H1 (cell line): ENCODE results near the gene GIPR. TPM values are rescaled to one million over a fixed set of nuclear protein-coding genes. Genes with fewer than 3 reads are reported as not detected.

Source experiments
- ASH2L ChIP-seq: fragments of 200-600, 300-600 bp; sonication (generic); IDR thresholded peaks from one replicate; pipeline ENCODE4 v1.7.1; 2017; ENCODE audit warnings: low read length
- CREB1 ChIP-seq: IDR thresholded peaks from 2 replicates; pipeline ENCODE4 v1.6.1; 2012; ENCODE audit warnings: inconsistent platforms
- CTCF ChIP-seq, 3 experiments: IDR thresholded peaks; 1 replicate in 2 of 3; 2 replicates in 1 of 3; pipeline versions ENCODE4 v1.5.1 to v1.6.1; 2011; ENCODE audit warnings: low read length in 3 of 3, mild to moderate bottlenecking in 3 of 3, inconsistent platforms in 2 of 3, low read depth in 1 of 3, moderate library complexity in 1 of 3; ENCODE audit not compliant: insufficient read depth in 1 of 3; ENCODE audit errors: control extremely low read depth in 1 of 3
- GABPA ChIP-seq: IDR thresholded peaks from 2 replicates; pipeline ENCODE4 v1.6.1; 2011; ENCODE audit warnings: mild to moderate bottlenecking, low read length, moderate library complexity, borderline replicate concordance; ENCODE audit not compliant: insufficient read depth
- HDAC2 ChIP-seq, 2 experiments: fragments of 300-600 bp in 1 of 2; sonication (generic) in 1 of 2; IDR thresholded peaks; 2 replicates each; pipeline ENCODE4 v1.6.1; 2011 to 2012; ENCODE audit warnings: low read depth in 2 of 2, low read length in 2 of 2, mild to moderate bottlenecking in 2 of 2, moderate library complexity in 2 of 2, borderline replicate concordance in 1 of 2, inconsistent platforms in 1 of 2
- JUN ChIP-seq: IDR thresholded peaks from 2 replicates; pipeline ENCODE4 v1.6.1; 2011; ENCODE audit warnings: low read depth, mild to moderate bottlenecking, improper control_type of control experiment, low read length
- KDM1A ChIP-seq: fragments of 200-600, 300-600 bp; sonication (generic); IDR thresholded peaks from 2 replicates; pipeline ENCODE4 v1.7.1; 2016; ENCODE audit warnings: mild to moderate bottlenecking, low read length, borderline replicate concordance
- KDM4A ChIP-seq: IDR thresholded peaks from one replicate; pipeline ENCODE4 v1.7.1; 2012; ENCODE audit warnings: low read depth, mild to moderate bottlenecking, moderate library complexity, low read length, inconsistent platforms; ENCODE audit not compliant: severe bottlenecking
- KDM5A ChIP-seq: fragments of 200-600 bp; IDR thresholded peaks from 2 replicates; pipeline ENCODE4 v1.7.1; 2012; ENCODE audit warnings: mild to moderate bottlenecking, low read length, inconsistent platforms, mixed read lengths
- MAX ChIP-seq: IDR thresholded peaks from 2 replicates; pipeline ENCODE4 v1.6.1; 2012; ENCODE audit warnings: inconsistent platforms
- NANOG ChIP-seq: IDR thresholded peaks from 2 replicates; pipeline ENCODE4 v1.6.1; 2011; ENCODE audit warnings: low read length, low read depth, mild to moderate bottlenecking, inconsistent platforms; ENCODE audit not compliant: insufficient read depth, poor library complexity, severe bottlenecking
- POU5F1 ChIP-seq: IDR thresholded peaks from 2 replicates; pipeline ENCODE4 v1.6.1; 2011; ENCODE audit warnings: low read depth, mild to moderate bottlenecking, low read length, moderate library complexity
- RAD21 ChIP-seq, 2 experiments: IDR thresholded peaks in 1 of 2; conservative IDR thresholded peaks in 1 of 2; 2 replicates each; pipeline ENCODE4 v1.6.1; 2011; ENCODE audit warnings: low read depth in 2 of 2, low read length in 2 of 2, improper control_type of control experiment in 1 of 2, inconsistent platforms in 1 of 2, mild to moderate bottlenecking in 1 of 2, moderate library complexity in 1 of 2
- SIN3A ChIP-seq, 2 experiments: IDR thresholded peaks in 1 of 2; conservative IDR thresholded peaks in 1 of 2; 2 replicates each; pipeline ENCODE4 v1.6.1; 2011 to 2012; ENCODE audit warnings: low read length in 2 of 2, improper control_type of control experiment in 1 of 2, low read depth in 1 of 2, mild to moderate bottlenecking in 1 of 2
- SIRT6 ChIP-seq: IDR thresholded peaks from one replicate; pipeline ENCODE4 v1.7.1; 2012; ENCODE audit warnings: low read length, inconsistent platforms
- TAF1 ChIP-seq: IDR thresholded peaks from 2 replicates; pipeline ENCODE4 v1.6.1; 2011; ENCODE audit warnings: mild to moderate bottlenecking, low read depth, low read length
- USF2 ChIP-seq: IDR thresholded peaks from 2 replicates; pipeline ENCODE4 v1.6.1; 2011; ENCODE audit warnings: low read length, improper control_type of control experiment
- YY1 ChIP-seq: IDR thresholded peaks from 2 replicates; pipeline ENCODE4 v1.6.1; 2011; ENCODE audit warnings: low read depth, mild to moderate bottlenecking, low read length
- ZNF274 ChIP-seq: IDR thresholded peaks from 2 replicates; pipeline ENCODE4 v1.7.0; 2012; ENCODE audit warnings: low read length, borderline replicate concordance; ENCODE audit errors: extremely low read depth
- polyA plus RNA-seq, 7 experiments: library from polyadenylated mRNA; depleted of rRNA in 3 of 7; stranded (reverse) in 5 of 7; unstranded in 2 of 7; fragments of >200 nt in 5 of 7; fragments of 200-250 nt in 2 of 7; gene quantifications; 1 replicate in 5 of 7; 2 replicates in 1 of 7; 4 replicates in 1 of 7; pipeline versions ENCODE4 v1.2.1 to v1.2.3, GENCODE V29; 2011 to 2013; ENCODE audit warnings: missing spikeins in 2 of 7, mixed read lengths in 2 of 7
- total RNA-seq: library from RNA; stranded (reverse); fragmentation: NEBNext Ultra II Directional; extraction: Animal tissue kit (Norgen Biotek cat#: 25700); gene quantifications from 2 replicates; pipeline ENCODE4 v1.2.1, GENCODE V29; 2021

GIPR gene
- total and polyA plus RNA-seq, 2 of the 8 experiments (the other 6 are each of a cell fraction or from before 2014, with no cell fraction given), result 0.42 to 1.3 TPM

- peak in 2 of 3 experiments; percentile 25 to 44; a peak in 3 of 4 replicates for TF ChIP-seq CTCF (IDR thresholded peaks at IDR 0.05; ENCODE audit: control extremely low read depth in 1 of 3, insufficient read depth in 1 of 3, low read depth in 1 of 3, low read length in 3 of 3)
- TF ChIP-seq HDAC2 (IDR thresholded peaks at IDR 0.05; ENCODE audit: borderline replicate concordance in 1 of 2, low read depth in 2 of 2, low read length in 2 of 2), result peak in 1 of 2 experiments; percentile 91; a peak in 2 of 4 replicates
- no peak for TF ChIP-seq GABPA
- TF ChIP-seq CREB1, result peak; percentile 22; the same call in 1 of the 2 replicates
- TF ChIP-seq POU5F1, result no peak
- peak; percentile 95 for TF ChIP-seq KDM1A
- TF ChIP-seq TAF1, result no peak
- no peak for TF ChIP-seq JUN
- no peak for TF ChIP-seq KDM5A
- TF ChIP-seq RAD21 (IDR thresholded peaks at IDR 0.05 in 1 of 2, conservative IDR thresholded peaks at IDR 0.05 in 1 of 2; ENCODE audit: low read depth in 2 of 2, low read length in 2 of 2), result no peak
- no peak for TF ChIP-seq SIRT6
- TF ChIP-seq MAX, result peak; percentile 50; the same call in 1 of the 2 replicates
- TF ChIP-seq KDM4A, result peak; percentile 32
- no peak for TF ChIP-seq USF2
- TF ChIP-seq ASH2L, result no peak
- no peak for TF ChIP-seq ZNF274
- peak; percentile 74 for TF ChIP-seq YY1
- TF ChIP-seq NANOG, result no peak
- TF ChIP-seq SIN3A (conservative IDR thresholded peaks at IDR 0.05 in 1 of 2, IDR thresholded peaks at IDR 0.05 in 1 of 2; ENCODE audit: low read depth in 1 of 2, low read length in 2 of 2), result peak; percentile 70 to 74; a peak in 3 of 4 replicates
These were observed 28.9 kb upstream of the GIPR start, which contains the start of gene EML2 (continued) for GRCh38 chr19:45638930-45639729.
